Stomach (tissue), 4 donors: ENCODE data around the gene GARIN5B.

Experiments
- CTCF ChIP-seq, 7 experiments: fragments of 450-650 bp in 4 of 7; fragments of 200-600 bp in 3 of 7; sonication (generic) in 3 of 7; IDR thresholded peaks; one replicate each; pipeline ENCODE4 v1.5.1; 2016 to 2019; ENCODE audit warnings: antibody characterized with exemption in 7 of 7, control low read depth in 2 of 7, mild to moderate bottlenecking in 1 of 7
- POLR2A ChIP-seq, 4 donors: fragments of 450-650 bp; IDR thresholded peaks; one replicate each; pipeline ENCODE4 v1.6.1; 2016; ENCODE audit warnings: antibody characterized with exemption in 4 of 4, control low read depth in 2 of 4, mild to moderate bottlenecking in 1 of 4, moderate library complexity in 1 of 4

- TF ChIP-seq CTCF (IDR thresholded peaks at IDR 0.05) (no peak), POLR2A (IDR thresholded peaks at IDR 0.05) (no peak)
Observed at GRCh38 chr19:55373993-55374757, 11.1 kb upstream of the GARIN5B start.
